Effector memory CD4-positive, alpha-beta T cell (primary cell): ENCODE measurements around the gene FTO.

Source experiments
- DNase-seq, 3 donors: peaks; one replicate each; pipeline ENCODE4 v3.0.0-alpha.2; 2020
- H3K27ac ChIP-seq: 2 replicates; pipeline ENCODE4 v1.7.0; 2013; ENCODE audit warnings: mild to moderate bottlenecking, low read length, moderate library complexity; ENCODE audit not compliant: insufficient read depth, poor library complexity, severe bottlenecking
- H3K27me3 ChIP-seq: replicated peaks from 2 replicates; pipeline ENCODE4 v1.7.0; 2013; ENCODE audit warnings: mild to moderate bottlenecking, low read length; ENCODE audit not compliant: insufficient read depth, control insufficient read depth, poor library complexity, severe bottlenecking
- H3K36me3 ChIP-seq: 2 replicates; pipeline ENCODE4 v1.7.0; 2013; ENCODE audit warnings: mild to moderate bottlenecking, low read length, moderate library complexity; ENCODE audit not compliant: control insufficient read depth, insufficient read depth
- H3K4me1 ChIP-seq: 2 replicates; pipeline ENCODE4 v1.7.0; 2013; ENCODE audit warnings: low read length, mild to moderate bottlenecking; ENCODE audit not compliant: control insufficient read depth, insufficient read depth, poor library complexity, severe bottlenecking
- H3K4me3 ChIP-seq: 2 replicates; pipeline ENCODE4 v1.7.0; 2013; ENCODE audit warnings: low read length, low read depth, mild to moderate bottlenecking; ENCODE audit not compliant: insufficient read depth, poor library complexity, severe bottlenecking
- H3K9me3 ChIP-seq: 2 replicates; pipeline ENCODE4 v1.7.0; 2013; ENCODE audit warnings: mild to moderate bottlenecking, low read length, moderate library complexity; ENCODE audit not compliant: control insufficient read depth

FTO gene

GRCh38 chr16:53787423-53787822, 83.5 kb downstream of the FTO start:
- H3K27ac ChIP-seq, result no peak overlapping the region
- H3K4me1 ChIP-seq, result no peaks in the 10 kb centered on the region
- no peaks in the 10 kb centered on the region for H3K36me3 ChIP-seq
- no peak for DNase-seq
- no peaks in the 10 kb centered on the region for H3K27me3 ChIP-seq
- no peak overlapping the region for H3K4me3 ChIP-seq
- no peaks in the 10 kb centered on the region for H3K9me3 ChIP-seq

GRCh38 chr16:53789137-53789536, 85.2 kb downstream of the FTO start:
- Histone ChIP-seq H3K4me1 (no peaks in the 10 kb centered on the region), H3K27ac (no peak overlapping the region), H3K4me3 (no peak overlapping the region), H3K27me3 (no peaks in the 10 kb centered on the region), H3K9me3 (no peaks in the 10 kb centered on the region), H3K36me3 (no peaks in the 10 kb centered on the region)
- no peak for DNase-seq

GRCh38 chr16:53792161-53792951, 88.4 kb downstream of the FTO start:
- H3K36me3 ChIP-seq, result no peaks in the 10 kb centered on the region
- no peaks in the 10 kb centered on the region for H3K4me1 ChIP-seq
- no peak for DNase-seq
- no peaks in the 10 kb centered on the region for H3K27me3 ChIP-seq
- no peak overlapping the region for H3K4me3 ChIP-seq
- H3K27ac ChIP-seq, result no peak overlapping the region
- H3K9me3 ChIP-seq, result no peaks in the 10 kb centered on the region

- Histone ChIP-seq H3K36me3 (no peaks in the 10 kb centered on the region), H3K4me3 (no peak overlapping the region), H3K4me1 (no peaks in the 10 kb centered on the region), H3K9me3 (no peaks in the 10 kb centered on the region), H3K27me3 (no peaks in the 10 kb centered on the region), H3K27ac (no peak overlapping the region)
- DNase-seq, result no peak
These were observed 99.5 kb downstream of the FTO start for GRCh38 chr16:53803451-53803850.

- Histone ChIP-seq H3K4me1 (no peaks in the 10 kb centered on the region), H3K4me3 (no peak overlapping the region), H3K9me3 (no peaks in the 10 kb centered on the region), H3K27me3 (no peaks in the 10 kb centered on the region), H3K27ac (no peak overlapping the region), H3K36me3 (no peaks in the 10 kb centered on the region)
- no peak for DNase-seq
These were observed 100.0 kb downstream of the FTO start for GRCh38 chr16:53803998-53804397.

- no peak overlapping the region for H3K27ac ChIP-seq
- no peak for DNase-seq
- no peak overlapping the region for H3K4me3 ChIP-seq
- no peaks in the 10 kb centered on the region for H3K27me3 ChIP-seq
- H3K4me1 ChIP-seq, result no peaks in the 10 kb centered on the region
- no peaks in the 10 kb centered on the region for H3K36me3 ChIP-seq
- no peaks in the 10 kb centered on the region for H3K9me3 ChIP-seq
These were observed 100.5 kb downstream of the FTO start for GRCh38 chr16:53804467-53804866.

GRCh38 chr16:53805113-53805512, 101.2 kb downstream of the FTO start:
- no peaks in the 10 kb centered on the region for H3K27me3 ChIP-seq

GRCh38 chr16:53805752-53806151, 101.8 kb downstream of the FTO start:
- peaks cover 7% of the 10 kb centered on the region for H3K36me3 ChIP-seq
- DNase-seq, result no peak
- H3K27me3 ChIP-seq, result no peaks in the 10 kb centered on the region
- no peaks in the 10 kb centered on the region for H3K9me3 ChIP-seq
- H3K4me3 ChIP-seq, result no peak overlapping the region
- no peaks in the 10 kb centered on the region for H3K4me1 ChIP-seq
- no peak overlapping the region for H3K27ac ChIP-seq

More at GRCh38 chr16:53805113-53805512, 101.2 kb downstream of the FTO start:
- Histone ChIP-seq H3K36me3 (peaks cover 2% of the 10 kb centered on the region), H3K27ac (no peak overlapping the region), H3K9me3 (no peaks in the 10 kb centered on the region), H3K4me3 (no peak overlapping the region), H3K4me1 (no peaks in the 10 kb centered on the region)
- DNase-seq, result no peak

- Histone ChIP-seq H3K36me3 (peaks cover 12% of the 10 kb centered on the region), H3K27me3 (no peaks in the 10 kb centered on the region), H3K4me3 (no peak overlapping the region), H3K27ac (no peak overlapping the region), H3K9me3 (no peaks in the 10 kb centered on the region), H3K4me1 (no peaks in the 10 kb centered on the region)
- DNase-seq, result no peak
These were observed 105.4 kb downstream of the FTO start for GRCh38 chr16:53809088-53809932.

- no peaks in the 10 kb centered on the region for H3K4me1 ChIP-seq
- H3K27ac ChIP-seq, result no peak overlapping the region
- no peaks in the 10 kb centered on the region for H3K9me3 ChIP-seq
- no peak for DNase-seq
- H3K36me3 ChIP-seq, result peaks cover 12% of the 10 kb centered on the region
- H3K27me3 ChIP-seq, result no peaks in the 10 kb centered on the region
- H3K4me3 ChIP-seq, result no peak overlapping the region
These were observed 109.0 kb downstream of the FTO start for GRCh38 chr16:53812914-53813313.
